ENCODE results near the gene CFAP65. TPM values are rescaled to one million over a fixed set of nuclear protein-coding genes. Genes with fewer than 3 reads are reported as not detected.

Gene CFAP65
- total RNA-seq, 1 experiment from 2014 or later = 0.33 TPM

- in situ Hi-C loops (cut with HindIII; ENCODE audit: low pct_unique_long_range_greater_than_20kb, low sequenced_read_pairs) (no loop called here), intact Hi-C loops (cut with micrococcal nuclease; ENCODE audit: unreplicated experiment) (no loop called here)
- peak; percentile 79 for ATAC-seq
These were observed 38.1 kb downstream of the CFAP65 start for GRCh38 chr2:219003267-219003634.

GRCh38 chr2:219002395-219003266 lies 38.7 kb downstream of the CFAP65 start:
- CTCF ChIA-PET = interaction anchor here (0.6 to 1.7 kb wide), 7 partner anchors 21 to 152 kb away, joined by 3 to 5 read pairs (median 4); partner anchors contain the start of genes CDK5R2 and WNT6
- in situ Hi-C loops (cut with HindIII; ENCODE audit: low pct_unique_long_range_greater_than_20kb, low sequenced_read_pairs) (no loop called here), intact Hi-C loops (cut with micrococcal nuclease; ENCODE audit: unreplicated experiment) (no loop called here)
- Histone ChIP-seq H3K4me1 (ENCODE audit: control insufficient read depth, insufficient read depth, low read length) (no peaks in the 10 kb centered on the region; the same call in 1 of the 2 replicates), H3K36me3 (ENCODE audit: control insufficient read depth, insufficient read depth, low read length) (no peaks in the 10 kb centered on the region), H3K27me3 (ENCODE audit: control insufficient read depth, insufficient read depth, low read length) (peaks cover 4% of the 10 kb centered on the region; the same call in 1 of the 2 replicates), H3K27ac (ENCODE audit: low read length) (no peak overlapping the region), H3K9me3 (ENCODE audit: control insufficient read depth, insufficient read depth, low read depth, low read length) (no peaks in the 10 kb centered on the region), H3K4me3 (ENCODE audit: low read depth in 2 of 2, low read length in 2 of 2) (peak overlapping the region; percentile 33 to 49)
- DNase-seq (ENCODE audit: low read depth, low spot score) = no peak
- no peak for TF ChIP-seq TCF7L2 (IDR thresholded peaks at IDR 0.05; ENCODE audit: low read depth, low read length)
- TF ChIP-seq, protein P1, sequence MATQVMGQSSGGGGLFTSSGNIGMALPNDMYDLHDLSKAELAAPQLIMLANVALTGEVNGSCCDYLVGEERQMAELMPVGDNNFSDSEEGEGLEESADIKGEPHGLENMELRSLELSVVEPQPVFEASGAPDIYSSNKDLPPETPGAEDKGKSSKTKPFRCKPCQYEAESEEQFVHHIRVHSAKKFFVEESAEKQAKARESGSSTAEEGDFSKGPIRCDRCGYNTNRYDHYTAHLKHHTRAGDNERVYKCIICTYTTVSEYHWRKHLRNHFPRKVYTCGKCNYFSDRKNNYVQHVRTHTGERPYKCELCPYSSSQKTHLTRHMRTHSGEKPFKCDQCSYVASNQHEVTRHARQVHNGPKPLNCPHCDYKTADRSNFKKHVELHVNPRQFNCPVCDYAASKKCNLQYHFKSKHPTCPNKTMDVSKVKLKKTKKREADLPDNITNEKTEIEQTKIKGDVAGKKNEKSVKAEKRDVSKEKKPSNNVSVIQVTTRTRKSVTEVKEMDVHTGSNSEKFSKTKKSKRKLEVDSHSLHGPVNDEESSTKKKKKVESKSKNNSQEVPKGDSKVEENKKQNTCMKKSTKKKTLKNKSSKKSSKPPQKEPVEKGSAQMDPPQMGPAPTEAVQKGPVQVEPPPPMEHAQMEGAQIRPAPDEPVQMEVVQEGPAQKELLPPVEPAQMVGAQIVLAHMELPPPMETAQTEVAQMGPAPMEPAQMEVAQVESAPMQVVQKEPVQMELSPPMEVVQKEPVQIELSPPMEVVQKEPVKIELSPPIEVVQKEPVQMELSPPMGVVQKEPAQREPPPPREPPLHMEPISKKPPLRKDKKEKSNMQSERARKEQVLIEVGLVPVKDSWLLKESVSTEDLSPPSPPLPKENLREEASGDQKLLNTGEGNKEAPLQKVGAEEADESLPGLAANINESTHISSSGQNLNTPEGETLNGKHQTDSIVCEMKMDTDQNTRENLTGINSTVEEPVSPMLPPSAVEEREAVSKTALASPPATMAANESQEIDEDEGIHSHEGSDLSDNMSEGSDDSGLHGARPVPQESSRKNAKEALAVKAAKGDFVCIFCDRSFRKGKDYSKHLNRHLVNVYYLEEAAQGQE (IDR thresholded peaks at IDR 0.05; ENCODE audit: insufficient read depth in 1 of 2, low read depth in 2 of 2, low read length in 1 of 2) = no peak
- TF ChIP-seq CTCF (IDR thresholded peaks at IDR 0.05) = peak; percentile 83
- TF ChIP-seq SIN3A (IDR thresholded peaks at IDR 0.05; ENCODE audit: borderline replicate concordance, insufficient read depth, low read depth, low read length) = no peak
- no peak for TF ChIP-seq POLR2AphosphoS5 (IDR thresholded peaks at IDR 0.05; ENCODE audit: low read depth, low read length)
- ATAC-seq = peak; percentile 72
- no TSS peak for BruUV-seq (replicated peaks)
- POLR2A ChIA-PET = no interaction called here

More at GRCh38 chr2:219003267-219003634, 38.1 kb downstream of the CFAP65 start:
- POLR2A ChIA-PET = no interaction called here
- CTCF ChIA-PET = interaction anchor here (0.6 to 1.7 kb wide), 6 partner anchors 23 to 152 kb away, joined by 3 to 6 read pairs (median 4); partner anchors contain the start of gene CDK5R2
- Histone ChIP-seq H3K9me3 (ENCODE audit: control insufficient read depth, insufficient read depth, low read depth, low read length) (no peaks in the 10 kb centered on the region), H3K27ac (ENCODE audit: low read length) (no peak overlapping the region), H3K4me3 (ENCODE audit: low read depth in 2 of 2, low read length in 2 of 2) (peak overlapping the region; percentile 33 to 49), H3K36me3 (ENCODE audit: control insufficient read depth, insufficient read depth, low read length) (no peaks in the 10 kb centered on the region), H3K27me3 (ENCODE audit: control insufficient read depth, insufficient read depth, low read length) (peaks cover 4% of the 10 kb centered on the region; the same call in 1 of the 2 replicates), H3K4me1 (ENCODE audit: control insufficient read depth, insufficient read depth, low read length) (no peaks in the 10 kb centered on the region; the same call in 1 of the 2 replicates)
- no TSS peak for BruUV-seq (replicated peaks)
- TF ChIP-seq POLR2AphosphoS5 (IDR thresholded peaks at IDR 0.05; ENCODE audit: low read depth, low read length) (no peak), SIN3A (IDR thresholded peaks at IDR 0.05; ENCODE audit: borderline replicate concordance, insufficient read depth, low read depth, low read length) (no peak), CTCF (IDR thresholded peaks at IDR 0.05) (peak; percentile 12), TCF7L2 (IDR thresholded peaks at IDR 0.05; ENCODE audit: low read depth, low read length) (no peak)
- TF ChIP-seq, protein P1 (IDR thresholded peaks at IDR 0.05; ENCODE audit: insufficient read depth in 1 of 2, low read depth in 2 of 2, low read length in 1 of 2) = no peak
- no peak for DNase-seq (ENCODE audit: low read depth, low spot score)

Measured in Panc1 (cell line).